IMR-90 (cell line): ENCODE data around the gene TBC1D22B. TPM values are rescaled to one million over a fixed set of nuclear protein-coding genes. Genes with fewer than 3 reads are reported as not detected.

Experiments used
- ATAC-seq: fragments of 200-7000 bp; cut with Tn5 transposase; 2 replicates; pipeline ENCODE4 v1.9.1; 2020; ENCODE audit warnings: low read depth, mild to moderate bottlenecking, moderate library complexity
- BruUV-seq: library from RNA; stranded (reverse); fragments of 400-500 nt; replicated peaks from 2 replicates; lab custom pipeline; 2021; lab: Mats Ljungman, UMichigan
- CTCF ChIA-PET: fragments of 300-600 bp; formaldehyde crosslinking; extraction: SDS; loops from one replicate; lab custom pipeline; 2021; ENCODE audit warnings: antibody characterized with exemption; lab: Yijun Ruan, JAX
- POLR2A ChIA-PET: fragments of 300-600 bp; sonication (Branson Sonifier 250); formaldehyde crosslinking; loops from one replicate; lab custom pipeline; 2022; ENCODE audit warnings: antibody characterized with exemption; ENCODE audit not compliant: unreplicated experiment; lab: Charles Lee
- DNase-seq: peaks from one replicate; pipeline ENCODE4 v3.0.0; 2013
- H2AFZ ChIP-seq: replicated peaks from 2 replicates; pipeline ENCODE3; 2013; ENCODE audit warnings: low read length, mild to moderate bottlenecking; ENCODE audit not compliant: poor library complexity
- H2AK5ac ChIP-seq: 2 replicates; pipeline ENCODE4 v1.6.1; 2013; ENCODE audit warnings: low read depth, low read length, inconsistent platforms
- H2AK9ac ChIP-seq: replicated peaks from 2 replicates; pipeline ENCODE3; 2013; ENCODE audit warnings: mild to moderate bottlenecking, low read depth, low read length, moderate library complexity; ENCODE audit not compliant: poor library complexity
- H2BK120ac ChIP-seq: 2 replicates; pipeline ENCODE4 v1.6.1; 2013; ENCODE audit warnings: low read depth, low read length, inconsistent platforms
- H2BK15ac ChIP-seq: 3 replicates; pipeline ENCODE4 v1.6.1; 2013; ENCODE audit warnings: low read depth, low read length, inconsistent platforms
- H2BK20ac ChIP-seq: 2 replicates; pipeline ENCODE4 v1.6.1; 2013; ENCODE audit warnings: low read depth, mild to moderate bottlenecking, inconsistent platforms, low read length, moderate library complexity
- H2BK5ac ChIP-seq: 2 replicates; pipeline ENCODE4 v1.6.1; 2013; ENCODE audit warnings: mild to moderate bottlenecking, low read depth, low read length, inconsistent platforms; ENCODE audit not compliant: poor library complexity, severe bottlenecking
- H3K14ac ChIP-seq: replicated peaks from 2 replicates; pipeline ENCODE4 v1.6.1; 2013; ENCODE audit warnings: low read depth, low read length, inconsistent platforms
- H3K18ac ChIP-seq: 2 replicates; pipeline ENCODE4 v1.6.1; 2013; ENCODE audit warnings: low read depth, low read length, control low read depth
- H3K23ac ChIP-seq: 2 replicates; pipeline ENCODE4 v1.6.1; 2013; ENCODE audit warnings: low read depth, low read length, inconsistent platforms
- H3K27ac ChIP-seq: 2 replicates; pipeline ENCODE4 v1.5.1; 2013; ENCODE audit warnings: mild to moderate bottlenecking, control low read depth, low read length; ENCODE audit not compliant: insufficient read depth
- H3K27me3 ChIP-seq: 2 replicates; pipeline ENCODE4 v1.6.1; 2013; ENCODE audit warnings: low read length; ENCODE audit not compliant: control insufficient read depth, insufficient read depth
- H3K36me3 ChIP-seq: 2 replicates; pipeline ENCODE4 v1.6.1; 2013; ENCODE audit warnings: low read length, mixed read lengths; ENCODE audit not compliant: control insufficient read depth, insufficient read depth
- H3K4ac ChIP-seq: 2 replicates; pipeline ENCODE4 v1.6.1; 2013; ENCODE audit warnings: low read depth, low read length, inconsistent platforms
- H3K4me1 ChIP-seq: 2 replicates; pipeline ENCODE4 v1.6.1; 2013; ENCODE audit warnings: low read length, mixed read lengths; ENCODE audit not compliant: control insufficient read depth, insufficient read depth
- H3K4me2 ChIP-seq: 2 replicates; pipeline ENCODE4 v1.6.1; 2013; ENCODE audit warnings: low read depth, mild to moderate bottlenecking, control low read depth, low read length, moderate library complexity
- H3K4me3 ChIP-seq: 2 replicates; pipeline ENCODE4 v1.5.1; 2013; ENCODE audit warnings: low read depth, mild to moderate bottlenecking, control low read depth, low read length, moderate library complexity; ENCODE audit not compliant: insufficient read depth
- H3K56ac ChIP-seq: 2 replicates; pipeline ENCODE4 v1.6.1; 2013; ENCODE audit warnings: low read length, inconsistent platforms; ENCODE audit not compliant: insufficient read depth; ENCODE audit errors: extremely low read depth
- H3K79me1 ChIP-seq, 2 experiments: 2 replicates each; pipeline ENCODE4 v1.6.1; 2013; ENCODE audit warnings: low read length in 2 of 2, inconsistent platforms in 1 of 2, low read depth in 1 of 2
- H3K9ac ChIP-seq: 2 replicates; pipeline ENCODE4 v1.6.1; 2013; ENCODE audit warnings: low read depth, low read length, control low read depth
- H3K9me1 ChIP-seq: 2 replicates; pipeline ENCODE4 v1.6.1; 2013; ENCODE audit warnings: low read length, inconsistent platforms; ENCODE audit not compliant: insufficient read depth
- H3K9me3 ChIP-seq: 2 replicates; pipeline ENCODE4 v1.6.1; 2013; ENCODE audit warnings: low read length; ENCODE audit not compliant: control insufficient read depth, insufficient read depth
- H4K20me1 ChIP-seq: 2 replicates; pipeline ENCODE4 v1.6.1; 2013; ENCODE audit warnings: low read length, inconsistent platforms; ENCODE audit not compliant: insufficient read depth
- H4K5ac ChIP-seq: 2 replicates; pipeline ENCODE4 v1.6.1; 2013; ENCODE audit warnings: mild to moderate bottlenecking, low read depth, low read length, control low read depth
- H4K8ac ChIP-seq, 2 experiments: 2 replicates each; pipeline ENCODE4 v1.6.1; 2013; ENCODE audit warnings: low read depth in 2 of 2, low read length in 2 of 2, control low read depth in 1 of 2, inconsistent platforms in 1 of 2
- H4K91ac ChIP-seq: 2 replicates; pipeline ENCODE4 v1.6.1; 2013; ENCODE audit warnings: low read depth, low read length, inconsistent platforms; ENCODE audit not compliant: insufficient read depth
- BHLHE40 ChIP-seq: fragments of 150-350 bp; IDR thresholded peaks from 2 replicates; pipeline ENCODE4 v1.6.1; 2016; ENCODE audit warnings: mild to moderate bottlenecking, low read depth, low read length
- CEBPB ChIP-seq: IDR thresholded peaks from 2 replicates; pipeline ENCODE4 v1.6.1; 2012; ENCODE audit warnings: low read depth, low read length, improper control_type of control experiment
- ELK1 ChIP-seq: fragments of 150-350 bp; IDR thresholded peaks from 2 replicates; pipeline ENCODE4 v1.6.1; 2016; ENCODE audit warnings: low read depth, mild to moderate bottlenecking, low read length, moderate library complexity, borderline replicate concordance
- MAFK ChIP-seq: IDR thresholded peaks from 2 replicates; pipeline ENCODE4 v1.6.1; 2012; ENCODE audit warnings: low read depth, low read length, improper control_type of control experiment
- NFE2L2 ChIP-seq: fragments of 150-350 bp; IDR thresholded peaks from 2 replicates; pipeline ENCODE4 v1.6.1; 2016; ENCODE audit warnings: low read depth, mild to moderate bottlenecking, low read length
- RAD21 ChIP-seq: IDR thresholded peaks from 2 replicates; pipeline ENCODE4 v1.6.1; 2012; ENCODE audit warnings: low read length, improper control_type of control experiment
- WGBS, 2 experiments: methylation state at CpG; one replicate each; pipeline versions ENCODE4 v1.1.5 to v1.1.7; 2013; ENCODE audit warnings: missing lambda C conversion rate in 2 of 2; ENCODE audit not compliant: insufficient read length in 1 of 2; ENCODE audit errors: extremely low coverage in 2 of 2; 5-methylcytosine and 5-hydroxymethylcytosine counted together
- dilution Hi-C: fragments of 300-500 bp; cut with HindIII; formaldehyde crosslinking; loops from one replicate; pipeline ENCODE4 v1.14.3; 2018; ENCODE audit warnings: low sequenced_read_pairs; ENCODE audit not compliant: unreplicated experiment
- in situ Hi-C: fragments of 300-500 bp; cut with MboI; formaldehyde crosslinking; loops from 3 replicates; pipeline ENCODE4 v1.14.3; 2019; ENCODE audit warnings: low sequenced_read_pairs, inconsistent platforms, mixed read lengths
- intact Hi-C: fragments of 100-400 bp; cut with micrococcal nuclease; formaldehyde crosslinking; loops from 2 replicates; pipeline ENCODE4 v1.10.0; 2022
- polyA plus RNA-seq, 3 experiments: library from polyadenylated mRNA; depleted of rRNA; stranded (reverse); fragments of >200 nt; gene quantifications; 2 replicates each; pipeline ENCODE4 v1.2.3, GENCODE V29; 2012; ENCODE audit warnings: low replicate concordance in 1 of 3
- total RNA-seq: library from RNA; depleted of rRNA; stranded (reverse); fragments of >200 nt; gene quantifications from 2 replicates; pipeline ENCODE4 v1.2.3, GENCODE V29; 2012

Gene TBC1D22B
- total and polyA plus RNA-seq, 2 of the 4 experiments (the other 2 are of a cell fraction), result 6.6 to 7.5 TPM

GRCh38 chr6:37282371-37282770, 24.8 kb downstream of the TBC1D22B start:
- H3K36me3 ChIP-seq, result peaks cover 45% of the 10 kb centered on the region
- H3K23ac ChIP-seq, result no peak overlapping the region
- H4K8ac ChIP-seq, result no peak overlapping the region
- H3K4me2 ChIP-seq, result no peak overlapping the region
- H2BK15ac ChIP-seq, result no peak overlapping the region
- H4K20me1 ChIP-seq, result peaks cover 25% of the 10 kb centered on the region
- TF ChIP-seq NFE2L2 (no peak), RAD21 (no peak), ELK1 (no peak), MAFK (no peak), CEBPB (no peak), BHLHE40 (no peak)
- CTCF ChIA-PET, result no interaction called here
- no peak overlapping the region for H3K14ac ChIP-seq
- H2BK5ac ChIP-seq, result no peak overlapping the region
- no peak overlapping the region for H3K4ac ChIP-seq
- H2AK9ac ChIP-seq, result no peak overlapping the region
- H3K4me1 ChIP-seq, result peaks cover 25% of the 10 kb centered on the region
- H3K56ac ChIP-seq, result no peak overlapping the region
- no peak overlapping the region for H3K4me3 ChIP-seq
- H3K79me1 ChIP-seq, result peaks cover 25 to 56% of the 10 kb centered on the region in 2 experiments
- DNase-seq, result no peak
- BruUV-seq, result no TSS peak
- H3K27ac ChIP-seq, result no peak overlapping the region
- no peaks in the 10 kb centered on the region for H3K9me3 ChIP-seq
- no peak for ATAC-seq
- no peak overlapping the region for H3K9ac ChIP-seq
- in situ Hi-C loops (no loop called here), intact Hi-C loops (no loop called here), dilution Hi-C loops (no loop called here)
- H3K27me3 ChIP-seq, result no peaks in the 10 kb centered on the region
- H2BK120ac ChIP-seq, result no peak overlapping the region
- peaks cover 18% of the 10 kb centered on the region; the same call in 1 of the 2 replicates for H3K9me1 ChIP-seq
- no peak overlapping the region for H2AK5ac ChIP-seq
- H3K18ac ChIP-seq, result no peak overlapping the region
- POLR2A ChIA-PET, result no interaction called here
- no peak overlapping the region for H2AFZ ChIP-seq
- no peak overlapping the region for H4K91ac ChIP-seq
- 80% methylated on average over 1 of the region's 2 CpGs; no CpG with 5 or more reads in 1 of the 2 experiments for WGBS, 2 experiments
- no peak overlapping the region for H2BK20ac ChIP-seq
- no peak overlapping the region for H4K5ac ChIP-seq
